HepG2 (cell line): ENCODE measurements around the gene ABT1. TPM values are rescaled to one million over a fixed set of nuclear protein-coding genes. Genes with fewer than 3 reads are reported as not detected.

Experiments
- CBX1 ChIP-seq: IDR thresholded peaks from one replicate; pipeline ENCODE4 v1.6.1; 2016; ENCODE audit warnings: antibody characterized with exemption, low read depth
- EED ChIP-seq: sonication (generic); formaldehyde crosslinking; IDR thresholded peaks from 2 replicates; pipeline ENCODE4 v1.5.0; 2020; ENCODE audit warnings: mild to moderate bottlenecking, missing genetic modification reagents
- GFI1 ChIP-seq: sonication (generic); formaldehyde crosslinking; IDR thresholded peaks from 2 replicates; pipeline ENCODE4 v1.5.0; 2020; ENCODE audit warnings: missing genetic modification reagents, mild to moderate bottlenecking, borderline replicate concordance
- KDM5A ChIP-seq: fragments of 200-600 bp; sonication (generic); IDR thresholded peaks from 2 replicates; pipeline ENCODE4 v1.7.0; 2018; ENCODE audit warnings: antibody characterized with exemption, mild to moderate bottlenecking, low read length, borderline replicate concordance
- SMARCE1 ChIP-seq: fragments of 450-650 bp; IDR thresholded peaks from 2 replicates; pipeline ENCODE4 v1.6.1; 2017; ENCODE audit warnings: borderline replicate concordance
- SP140L ChIP-seq: sonication (generic); formaldehyde crosslinking; IDR thresholded peaks from 2 replicates; pipeline ENCODE4 v1.4.0; 2020; ENCODE audit warnings: missing genetic modification reagents, borderline replicate concordance
- ZFP90 ChIP-seq: sonication (generic); formaldehyde crosslinking; IDR thresholded peaks from 2 replicates; pipeline ENCODE4 v1.8.0; 2022; ENCODE audit warnings: missing genetic modification reagents, mild to moderate bottlenecking, inconsistent platforms, borderline replicate concordance
- ZNF234 ChIP-seq: sonication (generic); formaldehyde crosslinking; conservative IDR thresholded peaks from 2 replicates; pipeline ENCODE4 v1.5.1; 2020; ENCODE audit warnings: mild to moderate bottlenecking, missing genetic modification reagents
- ZNF431 ChIP-seq: sonication (generic); formaldehyde crosslinking; IDR thresholded peaks from 2 replicates; pipeline ENCODE4 v1.9.0; 2022; ENCODE audit warnings: missing genetic modification reagents, low read depth, mild to moderate bottlenecking, borderline replicate concordance
- ZNF549 ChIP-seq: sonication (generic); formaldehyde crosslinking; IDR thresholded peaks from 2 replicates; pipeline ENCODE4 v1.5.0; 2020; ENCODE audit warnings: missing genetic modification reagents
- ZNF605 ChIP-seq: sonication (generic); formaldehyde crosslinking; IDR thresholded peaks from 2 replicates; pipeline ENCODE4 v1.8.0; 2022; ENCODE audit warnings: mild to moderate bottlenecking, missing genetic modification reagents
- ZNF607 ChIP-seq: sonication (generic); formaldehyde crosslinking; IDR thresholded peaks from 2 replicates; pipeline ENCODE4 v1.5.1; 2020; ENCODE audit warnings: missing genetic modification reagents, mild to moderate bottlenecking, borderline replicate concordance
- polyA plus RNA-seq, 8 experiments: library from polyadenylated mRNA; depleted of rRNA in 3 of 8; stranded (reverse) in 7 of 8; unstranded in 1 of 8; fragments of >200 nt; fragmentation: Illumina TruSeq in 4 of 8; extraction: Trizol in 4 of 8; gene quantifications; 2 replicates each; pipeline versions ENCODE4 v1.2.1 to v1.2.3, GENCODE V29; 2011 to 2016; ENCODE audit warnings: low read depth in 4 of 8, missing spikeins in 1 of 8, mixed read lengths in 1 of 8; ENCODE audit not compliant: insufficient read depth in 1 of 8
- total RNA-seq, 5 experiments: library from RNA; depleted of rRNA; stranded (reverse); fragments of >200 nt; fragmentation: Illumina TruSeq; extraction: Trizol; gene quantifications; 2 replicates each; pipeline ENCODE4 v1.2.3, GENCODE V29; 2016; ENCODE audit warnings: low read depth in 1 of 5
- TF ChIP-seq, protein P1 (sequence below): sonication (generic); formaldehyde crosslinking; IDR thresholded peaks from 2 replicates; pipeline ENCODE4 v1.4.0; 2020; ENCODE audit warnings: mild to moderate bottlenecking, missing genetic modification reagents
- TF ChIP-seq, protein P2 (sequence below): sonication (generic); formaldehyde crosslinking; IDR thresholded peaks from 2 replicates; pipeline ENCODE4 v1.8.0; 2022; ENCODE audit warnings: missing genetic modification reagents, mild to moderate bottlenecking, inconsistent platforms, borderline replicate concordance
- TF ChIP-seq, protein P3 (sequence below): sonication (generic); formaldehyde crosslinking; IDR thresholded peaks from 2 replicates; pipeline ENCODE4 v1.8.0; 2022; ENCODE audit warnings: low read depth, missing genetic modification reagents
- TF ChIP-seq, protein P4 (sequence below): sonication (generic); formaldehyde crosslinking; IDR thresholded peaks from 2 replicates; pipeline ENCODE4 v1.8.0; 2022; ENCODE audit warnings: missing genetic modification reagents, low read depth, mild to moderate bottlenecking, borderline replicate concordance
- TF ChIP-seq, protein P5 (sequence below): sonication (generic); formaldehyde crosslinking; IDR thresholded peaks from 2 replicates; pipeline ENCODE4 v1.9.0; 2021; ENCODE audit warnings: missing genetic modification reagents, borderline replicate concordance

The ABT1 gene
- total and polyA plus RNA-seq, 2 of the 13 experiments (the other 11 are each of a cell fraction or from before 2014, with no cell fraction given): 38.4 TPM

DNA sequence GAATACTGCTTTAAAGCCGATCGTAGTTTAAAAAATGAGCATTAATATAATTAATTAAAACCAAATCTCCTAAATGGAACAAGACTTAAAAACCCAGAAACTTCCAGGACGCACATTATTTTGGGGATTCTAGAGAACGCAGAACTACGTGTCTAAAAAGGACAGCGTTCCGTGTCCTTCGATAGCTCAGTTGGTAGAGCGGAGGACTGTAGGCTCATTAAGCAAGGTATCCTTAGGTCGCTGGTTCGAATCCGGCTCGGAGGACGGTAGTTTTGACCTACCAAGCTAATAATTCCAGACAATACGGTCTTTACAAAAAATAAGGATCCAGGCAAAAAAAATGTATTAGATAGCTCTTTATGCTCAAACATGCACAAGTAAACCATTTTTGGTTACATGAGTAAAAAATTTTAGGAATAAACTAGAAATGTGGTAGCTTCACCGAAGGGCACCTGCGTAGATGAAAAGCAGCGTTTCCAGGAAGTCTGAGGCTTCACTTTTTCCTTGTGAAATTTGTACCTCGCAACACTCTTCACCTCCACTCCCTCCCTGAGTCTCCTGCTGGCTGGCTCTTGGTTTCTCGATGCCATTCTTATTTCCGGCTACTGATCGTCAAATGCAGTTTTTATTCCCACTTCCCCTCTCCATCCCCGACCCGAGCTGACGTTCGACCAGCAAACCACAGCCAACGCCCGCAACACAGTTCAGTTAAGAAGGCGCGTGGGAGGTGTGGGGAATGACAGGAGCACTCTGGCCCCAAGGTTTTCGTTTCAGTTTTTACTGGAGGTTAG, 19.6 kb upstream of the ABT1 start (continued):
- TF ChIP-seq ZNF431 (CRISPR knock-in tag) (no peak), ZNF234 (no peak), ZNF549 (CRISPR knock-in tag) (no peak), ZNF605 (no peak), SMARCE1 (no peak), GFI1 (0 out of 2 replicates have a peak, but pooled peaks have one; percentile 48), SP140L (CRISPR knock-in tag) (no peak), EED (no peak), ZFP90 (CRISPR knock-in tag) (no peak), KDM5A (peak; percentile 24; the same call in 1 of the 2 replicates), CBX1 (no peak), ZNF607 (no peak)
- TF ChIP-seq, protein P1, sequence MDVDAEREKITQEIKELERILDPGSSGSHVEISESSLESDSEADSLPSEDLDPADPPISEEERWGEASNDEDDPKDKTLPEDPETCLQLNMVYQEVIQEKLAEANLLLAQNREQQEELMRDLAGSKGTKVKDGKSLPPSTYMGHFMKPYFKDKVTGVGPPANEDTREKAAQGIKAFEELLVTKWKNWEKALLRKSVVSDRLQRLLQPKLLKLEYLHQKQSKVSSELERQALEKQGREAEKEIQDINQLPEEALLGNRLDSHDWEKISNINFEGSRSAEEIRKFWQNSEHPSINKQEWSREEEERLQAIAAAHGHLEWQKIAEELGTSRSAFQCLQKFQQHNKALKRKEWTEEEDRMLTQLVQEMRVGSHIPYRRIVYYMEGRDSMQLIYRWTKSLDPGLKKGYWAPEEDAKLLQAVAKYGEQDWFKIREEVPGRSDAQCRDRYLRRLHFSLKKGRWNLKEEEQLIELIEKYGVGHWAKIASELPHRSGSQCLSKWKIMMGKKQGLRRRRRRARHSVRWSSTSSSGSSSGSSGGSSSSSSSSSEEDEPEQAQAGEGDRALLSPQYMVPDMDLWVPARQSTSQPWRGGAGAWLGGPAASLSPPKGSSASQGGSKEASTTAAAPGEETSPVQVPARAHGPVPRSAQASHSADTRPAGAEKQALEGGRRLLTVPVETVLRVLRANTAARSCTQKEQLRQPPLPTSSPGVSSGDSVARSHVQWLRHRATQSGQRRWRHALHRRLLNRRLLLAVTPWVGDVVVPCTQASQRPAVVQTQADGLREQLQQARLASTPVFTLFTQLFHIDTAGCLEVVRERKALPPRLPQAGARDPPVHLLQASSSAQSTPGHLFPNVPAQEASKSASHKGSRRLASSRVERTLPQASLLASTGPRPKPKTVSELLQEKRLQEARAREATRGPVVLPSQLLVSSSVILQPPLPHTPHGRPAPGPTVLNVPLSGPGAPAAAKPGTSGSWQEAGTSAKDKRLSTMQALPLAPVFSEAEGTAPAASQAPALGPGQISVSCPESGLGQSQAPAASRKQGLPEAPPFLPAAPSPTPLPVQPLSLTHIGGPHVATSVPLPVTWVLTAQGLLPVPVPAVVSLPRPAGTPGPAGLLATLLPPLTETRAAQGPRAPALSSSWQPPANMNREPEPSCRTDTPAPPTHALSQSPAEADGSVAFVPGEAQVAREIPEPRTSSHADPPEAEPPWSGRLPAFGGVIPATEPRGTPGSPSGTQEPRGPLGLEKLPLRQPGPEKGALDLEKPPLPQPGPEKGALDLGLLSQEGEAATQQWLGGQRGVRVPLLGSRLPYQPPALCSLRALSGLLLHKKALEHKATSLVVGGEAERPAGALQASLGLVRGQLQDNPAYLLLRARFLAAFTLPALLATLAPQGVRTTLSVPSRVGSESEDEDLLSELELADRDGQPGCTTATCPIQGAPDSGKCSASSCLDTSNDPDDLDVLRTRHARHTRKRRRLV (CRISPR knock-in tag): no peak
- TF ChIP-seq, protein P2, sequence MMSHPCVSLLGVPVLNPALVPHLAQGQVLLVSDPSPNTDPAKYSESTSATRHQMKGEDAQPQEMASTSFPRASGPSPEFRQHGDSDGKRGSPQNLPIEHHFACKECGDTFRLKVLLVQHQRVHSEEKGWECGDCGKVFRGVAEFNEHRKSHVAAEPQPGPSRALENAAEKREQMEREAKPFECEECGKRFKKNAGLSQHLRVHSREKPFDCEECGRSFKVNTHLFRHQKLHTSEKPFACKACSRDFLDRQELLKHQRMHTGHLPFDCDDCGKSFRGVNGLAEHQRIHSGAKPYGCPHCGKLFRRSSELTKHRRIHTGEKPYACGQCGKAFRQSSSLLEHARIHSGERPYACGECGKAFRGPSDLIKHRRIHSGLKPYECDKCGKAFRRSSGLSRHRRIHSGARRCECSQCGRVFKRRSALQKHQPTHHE: no peak
- TF ChIP-seq, protein P3, sequence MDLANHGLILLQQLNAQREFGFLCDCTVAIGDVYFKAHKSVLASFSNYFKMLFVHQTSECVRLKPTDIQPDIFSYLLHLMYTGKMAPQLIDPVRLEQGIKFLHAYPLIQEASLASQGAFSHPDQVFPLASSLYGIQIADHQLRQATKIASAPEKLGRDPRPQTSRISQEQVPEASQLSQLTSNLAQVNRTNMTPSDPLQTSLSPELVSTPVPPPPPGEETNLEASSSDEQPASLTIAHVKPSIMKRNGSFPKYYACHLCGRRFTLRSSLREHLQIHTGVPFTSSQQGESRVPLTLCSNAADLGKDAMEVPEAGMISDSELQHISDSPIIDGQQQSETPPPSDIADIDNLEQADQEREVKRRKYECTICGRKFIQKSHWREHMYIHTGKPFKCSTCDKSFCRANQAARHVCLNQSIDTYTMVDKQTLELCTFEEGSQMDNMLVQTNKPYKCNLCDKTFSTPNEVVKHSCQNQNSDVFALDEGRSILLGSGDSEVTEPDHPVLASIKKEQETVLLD: no peak
- TF ChIP-seq, protein P4, sequence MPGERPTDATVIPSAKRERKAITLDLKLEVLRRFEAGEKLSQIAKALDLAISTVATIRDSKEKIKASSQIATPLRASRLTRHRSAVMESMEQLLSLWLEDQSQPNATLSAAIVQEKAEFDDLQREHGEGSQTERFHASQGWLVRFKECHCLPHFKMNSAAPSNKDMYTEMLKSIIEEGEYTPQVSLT (CRISPR knock-in tag): no peak
- TF ChIP-seq, protein P5, sequence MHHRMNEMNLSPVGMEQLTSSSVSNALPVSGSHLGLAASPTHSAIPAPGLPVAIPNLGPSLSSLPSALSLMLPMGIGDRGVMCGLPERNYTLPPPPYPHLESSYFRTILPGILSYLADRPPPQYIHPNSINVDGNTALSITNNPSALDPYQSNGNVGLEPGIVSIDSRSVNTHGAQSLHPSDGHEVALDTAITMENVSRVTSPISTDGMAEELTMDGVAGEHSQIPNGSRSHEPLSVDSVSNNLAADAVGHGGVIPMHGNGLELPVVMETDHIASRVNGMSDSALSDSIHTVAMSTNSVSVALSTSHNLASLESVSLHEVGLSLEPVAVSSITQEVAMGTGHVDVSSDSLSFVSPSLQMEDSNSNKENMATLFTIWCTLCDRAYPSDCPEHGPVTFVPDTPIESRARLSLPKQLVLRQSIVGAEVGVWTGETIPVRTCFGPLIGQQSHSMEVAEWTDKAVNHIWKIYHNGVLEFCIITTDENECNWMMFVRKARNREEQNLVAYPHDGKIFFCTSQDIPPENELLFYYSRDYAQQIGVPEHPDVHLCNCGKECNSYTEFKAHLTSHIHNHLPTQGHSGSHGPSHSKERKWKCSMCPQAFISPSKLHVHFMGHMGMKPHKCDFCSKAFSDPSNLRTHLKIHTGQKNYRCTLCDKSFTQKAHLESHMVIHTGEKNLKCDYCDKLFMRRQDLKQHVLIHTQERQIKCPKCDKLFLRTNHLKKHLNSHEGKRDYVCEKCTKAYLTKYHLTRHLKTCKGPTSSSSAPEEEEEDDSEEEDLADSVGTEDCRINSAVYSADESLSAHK (CRISPR knock-in tag): no peak
- TF ChIP-seq, all 625 proteins: peak for 81
